Natural killer cell (primary cell): ENCODE results near the gene PHACTR3. TPM values are rescaled to one million over a fixed set of nuclear protein-coding genes. Genes with fewer than 3 reads are reported as not detected.

Source experiments
- ATAC-seq, 3 donors: fragments of 150-1000 bp in 2 of 3; fragments of 200-7000 bp in 1 of 3; cut with Tn5 transposase; 1 replicate in 1 of 3; 2 replicates in 2 of 3; pipeline ENCODE4 v1.10.0; 2021; ENCODE audit warnings: mild to moderate bottlenecking in 2 of 3, moderate library complexity in 2 of 3
- DNase-seq, 2 donors: peaks; one replicate each; pipeline versions ENCODE4 v3.0.0 to v3.0.0-alpha.2; 2013 to 2021; ENCODE audit warnings: mixed read lengths in 1 of 2
- H3K27ac ChIP-seq: one replicate; pipeline ENCODE4 v1.5.1; 2013; ENCODE audit warnings: mild to moderate bottlenecking, low read length
- H3K27me3 ChIP-seq: one replicate; pipeline ENCODE4 v1.6.1; 2013; ENCODE audit warnings: low read length; ENCODE audit not compliant: control insufficient read depth, insufficient read depth
- H3K36me3 ChIP-seq: one replicate; pipeline ENCODE4 v1.6.1; 2013; ENCODE audit warnings: low read length; ENCODE audit not compliant: control insufficient read depth, insufficient read depth
- H3K4me1 ChIP-seq: one replicate; pipeline ENCODE4 v1.6.1; 2013; ENCODE audit warnings: low read length; ENCODE audit not compliant: control insufficient read depth, insufficient read depth
- H3K4me3 ChIP-seq: one replicate; pipeline ENCODE4 v1.5.1; 2013; ENCODE audit warnings: low read length
- H3K9me3 ChIP-seq: one replicate; pipeline ENCODE4 v1.6.1; 2013; ENCODE audit warnings: low read length; ENCODE audit not compliant: control insufficient read depth, insufficient read depth
- H3K27ac Mint-ChIP-seq, 2 donors: one replicate each; pipeline ENCODE4 v1.8.0; 2022; ENCODE audit warnings: mild to moderate bottlenecking in 2 of 2, mixed read lengths in 2 of 2, moderate library complexity in 1 of 2
- H3K27me3 Mint-ChIP-seq, 2 donors: one replicate each; pipeline ENCODE4 v1.8.0; 2022; ENCODE audit warnings: low read depth in 2 of 2, mixed read lengths in 2 of 2
- H3K36me3 Mint-ChIP-seq: one replicate; pipeline ENCODE4 v1.8.0; 2022; ENCODE audit warnings: mixed read lengths
- H3K4me1 Mint-ChIP-seq, 2 donors: one replicate each; pipeline ENCODE4 v1.8.0; 2022; ENCODE audit warnings: mixed read lengths in 2 of 2
- H3K4me3 Mint-ChIP-seq: one replicate; pipeline ENCODE4 v1.8.0; 2022; ENCODE audit warnings: mild to moderate bottlenecking, moderate library complexity, mixed read lengths
- H3K9me3 Mint-ChIP-seq, 2 donors: one replicate each; pipeline ENCODE4 v1.8.0; 2022; ENCODE audit warnings: mixed read lengths in 2 of 2
- CTCF ChIP-seq: fragments of 200-600 bp; IDR thresholded peaks from one replicate; pipeline ENCODE4 v1.8.0; 2022; ENCODE audit warnings: antibody characterized with exemption
- WGBS: methylation state at CpG from one replicate; pipeline ENCODE4 v1.1.7; 2013; ENCODE audit warnings: missing lambda C conversion rate; ENCODE audit not compliant: insufficient coverage; 5-methylcytosine and 5-hydroxymethylcytosine counted together
- intact Hi-C: fragments of 100-400 bp; cut with micrococcal nuclease; formaldehyde crosslinking; loops from one replicate; pipeline ENCODE4 v1.14.2; 2022
- total RNA-seq, 4 donors: library from RNA; stranded (reverse); fragments of 120-200 nt in 1 of 4; gene quantifications; one replicate each; pipeline versions ENCODE4 v1.2.3 to v1.2.4, GENCODE V29; 2013 to 2022

PHACTR3 gene
- total RNA-seq, 3 donors from 2014 or later (not counting 1 experiment from before 2014, with no cell fraction given): not detected

- Mint-ChIP-seq H3K27me3 (peaks cover 35 to 53% of the 10 kb centered on the region in 2 donors), H3K4me3 (no peak overlapping the region), H3K4me1 (peaks cover 5 to 8% of the 10 kb centered on the region in 2 donors), H3K36me3 (no peaks in the 10 kb centered on the region), H3K27ac (no peak overlapping the region), H3K9me3 (no peaks in the 10 kb centered on the region)
- DNase-seq (no peak), ATAC-seq (no peak)
- no peak for TF ChIP-seq CTCF
- Histone ChIP-seq H3K4me1 (peaks cover 6% of the 10 kb centered on the region), H3K9me3 (no peaks in the 10 kb centered on the region), H3K4me3 (no peak overlapping the region), H3K27ac (no peak overlapping the region), H3K36me3 (no peaks in the 10 kb centered on the region), H3K27me3 (peaks cover 12% of the 10 kb centered on the region)
- intact Hi-C loops: no loop called here
- 84% methylated on average over 1 of the region's 1 CpG for WGBS
Measured at GRCh38 chr20:59575653-59576052, 28.7 kb upstream of the PHACTR3 start.

GRCh38 chr20:59576216-59576953 lies 28.0 kb upstream of the PHACTR3 start:
- no peaks in the 10 kb centered on the region for H3K9me3 ChIP-seq
- peaks cover 36 to 53% of the 10 kb centered on the region in 2 donors for H3K27me3 Mint-ChIP-seq
- no peaks in the 10 kb centered on the region for H3K36me3 Mint-ChIP-seq
- H3K9me3 Mint-ChIP-seq: no peaks in the 10 kb centered on the region
- no peak for DNase-seq
- H3K27me3 ChIP-seq: peaks cover 12% of the 10 kb centered on the region
- H3K4me1 ChIP-seq: peaks cover 6% of the 10 kb centered on the region
- 48% methylated on average over 18 of the region's 18 CpGs for WGBS
- peaks cover 5 to 8% of the 10 kb centered on the region in 2 donors for H3K4me1 Mint-ChIP-seq
- no peak for TF ChIP-seq CTCF
- no peak overlapping the region for H3K27ac ChIP-seq
- intact Hi-C loops: no loop called here
- H3K27ac Mint-ChIP-seq: no peak overlapping the region
- no peak overlapping the region for H3K4me3 Mint-ChIP-seq
- ATAC-seq: no peak
- no peaks in the 10 kb centered on the region for H3K36me3 ChIP-seq
- no peak overlapping the region for H3K4me3 ChIP-seq

GRCh38 chr20:59577037-59577808 lies 27.1 kb upstream of the PHACTR3 start:
- ATAC-seq (no peak), DNase-seq (no peak)
- Histone ChIP-seq H3K27ac (no peak overlapping the region), H3K36me3 (no peaks in the 10 kb centered on the region), H3K27me3 (peaks cover 12% of the 10 kb centered on the region), H3K9me3 (no peaks in the 10 kb centered on the region), H3K4me3 (no peak overlapping the region), H3K4me1 (no peaks in the 10 kb centered on the region)
- H3K9me3 Mint-ChIP-seq: no peaks in the 10 kb centered on the region
- H3K4me3 Mint-ChIP-seq: no peak overlapping the region
- H3K27ac Mint-ChIP-seq: no peak overlapping the region
- TF ChIP-seq CTCF: no peak
- intact Hi-C loops: no loop called here
- peaks cover under 1% of the 10 kb centered on the region in 2 donors for H3K4me1 Mint-ChIP-seq
- H3K27me3 Mint-ChIP-seq: peaks cover 32 to 47% of the 10 kb centered on the region in 2 donors
- 6% methylated on average over 95 of the region's 95 CpGs for WGBS
- no peaks in the 10 kb centered on the region for H3K36me3 Mint-ChIP-seq
